RWPE2 (cell line): ENCODE results near the gene VPS54.

ENCODE experiments used
- ATAC-seq: fragments of 200-7000 bp; cut with Tn5 transposase; 3 replicates; pipeline ENCODE4 v1.9.1; 2021; ENCODE audit warnings: low read depth
- DNase-seq: peaks from one replicate; pipeline ENCODE4 v3.0.0-alpha.2; 2020; ENCODE audit warnings: low spot score
- H3K27ac ChIP-seq: fragments of 450-650 bp; 2 replicates; pipeline ENCODE4 v1.5.1; 2017; ENCODE audit warnings: mild to moderate bottlenecking; ENCODE audit not compliant: poor library complexity, severe bottlenecking
- H3K27me3 ChIP-seq: fragments of 250-450 bp; sonication (Bioruptor Pico); 2 replicates; pipeline ENCODE4 v1.5.1; 2021; ENCODE audit warnings: mild to moderate bottlenecking, moderate library complexity; ENCODE audit not compliant: insufficient read depth, poor library complexity, severe bottlenecking
- H3K36me3 ChIP-seq: fragments of 250-450 bp; sonication (Bioruptor Pico); 2 replicates; pipeline ENCODE4 v1.5.1; 2020; ENCODE audit warnings: low read depth, mild to moderate bottlenecking, moderate library complexity
- H3K4me1 ChIP-seq: fragments of 250-450 bp; sonication (Bioruptor Pico); 2 replicates; pipeline ENCODE4 v1.5.1; 2021; ENCODE audit warnings: mild to moderate bottlenecking, moderate library complexity; ENCODE audit not compliant: insufficient read depth, poor library complexity, severe bottlenecking
- H3K4me3 ChIP-seq: fragments of 250-450 bp; sonication (Bioruptor Pico); 2 replicates; pipeline ENCODE4 v1.5.1; 2021; ENCODE audit warnings: mild to moderate bottlenecking, moderate library complexity; ENCODE audit not compliant: severe bottlenecking
- H3K9me3 ChIP-seq: fragments of 250-450 bp; sonication (Bioruptor Pico); 2 replicates; pipeline ENCODE4 v1.5.1; 2021; ENCODE audit warnings: mild to moderate bottlenecking, moderate library complexity; ENCODE audit not compliant: severe bottlenecking
- CTCF ChIP-seq: fragments of 450-650 bp; IDR thresholded peaks from one replicate; pipeline ENCODE4 v1.5.1; 2017; ENCODE audit warnings: mild to moderate bottlenecking, moderate library complexity; ENCODE audit not compliant: poor library complexity, severe bottlenecking

VPS54 gene

GRCh38 chr2:63902149-63902548 is 117.1 kb downstream of the VPS54 start:
- Histone ChIP-seq H3K4me3 (no peak overlapping the region), H3K9me3 (peaks cover 8% of the 10 kb centered on the region), H3K36me3 (peaks cover 38% of the 10 kb centered on the region), H3K27ac (no peak overlapping the region), H3K27me3 (no peaks in the 10 kb centered on the region), H3K4me1 (no peaks in the 10 kb centered on the region)
- no peak for ATAC-seq
- no peak for TF ChIP-seq CTCF
- DNase-seq: no peak

DNA sequence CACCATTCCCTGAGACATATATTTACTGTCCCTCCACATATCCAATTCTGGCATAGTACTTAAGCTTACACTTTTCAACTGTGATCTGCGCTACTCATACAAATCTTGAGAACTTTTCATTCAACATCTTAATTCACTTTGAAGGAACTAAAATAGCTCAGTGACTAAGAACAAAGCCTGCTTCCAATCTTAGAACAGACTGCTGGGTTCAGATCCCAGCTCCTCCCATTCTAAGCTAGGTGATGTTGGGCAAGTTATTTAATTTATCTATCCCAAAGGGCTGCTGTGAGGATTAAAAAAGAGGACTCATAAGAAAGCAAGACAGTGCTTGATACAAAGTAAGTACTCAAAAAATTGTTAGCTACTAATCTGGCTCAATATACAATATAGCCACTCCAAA is 119.6 kb downstream of the VPS54 start:
- no peak overlapping the region for H3K4me3 ChIP-seq
- no peak overlapping the region for H3K27ac ChIP-seq
- no peak for DNase-seq
- H3K27me3 ChIP-seq: no peaks in the 10 kb centered on the region
- peaks cover 8% of the 10 kb centered on the region for H3K9me3 ChIP-seq
- H3K36me3 ChIP-seq: peaks cover 45% of the 10 kb centered on the region
- no peak for TF ChIP-seq CTCF
- ATAC-seq: no peak
- H3K4me1 ChIP-seq: no peaks in the 10 kb centered on the region

GRCh38 chr2:63898839-63899238 is 120.4 kb downstream of the VPS54 start:
- no peaks in the 10 kb centered on the region for H3K4me1 ChIP-seq
- DNase-seq: no peak
- peaks cover 50% of the 10 kb centered on the region for H3K36me3 ChIP-seq
- H3K9me3 ChIP-seq: peaks cover 7% of the 10 kb centered on the region
- H3K27me3 ChIP-seq: no peaks in the 10 kb centered on the region
- no peak overlapping the region for H3K27ac ChIP-seq
- TF ChIP-seq CTCF: no peak
- no peak overlapping the region for H3K4me3 ChIP-seq
- ATAC-seq: no peak

GRCh38 chr2:63894167-63894566 is 125.1 kb downstream of the VPS54 start:
- Histone ChIP-seq H3K4me1 (no peaks in the 10 kb centered on the region), H3K27ac (no peak overlapping the region), H3K9me3 (no peaks in the 10 kb centered on the region), H3K36me3 (peaks cover 79% of the 10 kb centered on the region), H3K27me3 (no peaks in the 10 kb centered on the region), H3K4me3 (no peak overlapping the region)
- no peak for DNase-seq
- TF ChIP-seq CTCF: no peak
- no peak for ATAC-seq

GRCh38 chr2:63893163-63893562 is 126.1 kb downstream of the VPS54 start:
- no peak overlapping the region for H3K4me3 ChIP-seq
- no peak for TF ChIP-seq CTCF
- DNase-seq (no peak), ATAC-seq (no peak)
- H3K27ac ChIP-seq: no peak overlapping the region
- H3K9me3 ChIP-seq: no peaks in the 10 kb centered on the region
- H3K36me3 ChIP-seq: peaks cover 81% of the 10 kb centered on the region
- no peaks in the 10 kb centered on the region for H3K4me1 ChIP-seq
- H3K27me3 ChIP-seq: no peaks in the 10 kb centered on the region
